Activated CD4-positive, alpha-beta memory T cell treated with anti-CD3 and anti-CD28 coated beads, Interleukin-2, amount 10 ng/mL, durations not matched to agents 7 days and 5 days (primary cell): Measurements from ENCODE around the gene SORCS2. TPM values are rescaled to one million over a fixed set of nuclear protein-coding genes. Genes with fewer than 3 reads are reported as not detected.

Experiments used
- CTCF ChIA-PET: fragments of 350-600 bp; sonication (Branson Sonifier 250); formaldehyde crosslinking; loops from one replicate; lab custom pipeline; 2021; ENCODE audit warnings: antibody characterized with exemption, inconsistent platforms; lab: Charles Lee
- POLR2A ChIA-PET: fragments of 350-600 bp; sonication (Branson Sonifier 250); formaldehyde crosslinking; loops from one replicate; lab custom pipeline; 2021; ENCODE audit warnings: antibody characterized with exemption; lab: Charles Lee
- DNase-seq: peaks from one replicate; pipeline ENCODE4 v3.0.0-alpha.2; 2020
- H3K27ac Mint-ChIP-seq: one replicate; pipeline ENCODE4 v1.8.0; 2021; ENCODE audit warnings: mild to moderate bottlenecking, mixed read lengths
- H3K27me3 Mint-ChIP-seq: one replicate; pipeline ENCODE4 v1.8.0; 2021; ENCODE audit warnings: mixed read lengths
- H3K36me3 Mint-ChIP-seq: one replicate; pipeline ENCODE4 v1.8.0; 2021; ENCODE audit warnings: low read depth, mixed read lengths
- H3K4me1 Mint-ChIP-seq: one replicate; pipeline ENCODE4 v1.8.0; 2021; ENCODE audit warnings: mixed read lengths
- H3K4me3 Mint-ChIP-seq: one replicate; pipeline ENCODE4 v1.8.0; 2021; ENCODE audit warnings: mild to moderate bottlenecking, mixed read lengths
- H3K9me3 Mint-ChIP-seq: one replicate; pipeline ENCODE4 v1.8.0; 2021; ENCODE audit warnings: mixed read lengths
- total RNA-seq, 2 experiments: library from RNA; stranded (reverse); gene quantifications; one replicate each; pipeline ENCODE4 v1.2.3, GENCODE V29; 2021

The SORCS2 gene
- total RNA-seq, 2 experiments from 2014 or later = 0.10 to 0.18 TPM

DNA sequence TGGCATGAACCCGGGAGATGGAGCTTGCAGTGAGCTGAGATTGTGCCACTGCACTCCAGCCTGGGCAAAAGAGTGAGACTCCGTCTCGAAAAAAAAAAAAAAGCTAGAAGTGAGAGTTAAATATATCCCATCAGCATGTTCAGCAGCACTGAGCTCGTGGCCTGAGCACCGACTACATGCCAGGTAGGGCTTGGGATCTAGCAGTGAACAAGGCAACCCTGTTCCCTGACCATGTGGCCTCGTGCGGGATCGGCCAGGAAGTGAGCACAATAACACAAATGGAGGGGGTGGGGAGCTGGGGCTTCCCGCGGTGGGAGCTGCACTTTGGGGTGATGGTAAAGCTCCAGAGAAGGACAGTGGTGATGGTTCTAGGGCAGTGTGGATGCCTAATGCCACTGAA lies 436.1 kb downstream of the SORCS2 start:
- no peak overlapping the region for H3K4me3 Mint-ChIP-seq
- H3K4me1 Mint-ChIP-seq = no peaks in the 10 kb centered on the region
- H3K27ac Mint-ChIP-seq = no peak overlapping the region
- no peaks in the 10 kb centered on the region for H3K9me3 Mint-ChIP-seq
- peaks cover 23% of the 10 kb centered on the region for H3K27me3 Mint-ChIP-seq
- no peaks in the 10 kb centered on the region for H3K36me3 Mint-ChIP-seq
- CTCF ChIA-PET = no interaction called here
- DNase-seq = no peak
- POLR2A ChIA-PET = no interaction called here

DNA sequence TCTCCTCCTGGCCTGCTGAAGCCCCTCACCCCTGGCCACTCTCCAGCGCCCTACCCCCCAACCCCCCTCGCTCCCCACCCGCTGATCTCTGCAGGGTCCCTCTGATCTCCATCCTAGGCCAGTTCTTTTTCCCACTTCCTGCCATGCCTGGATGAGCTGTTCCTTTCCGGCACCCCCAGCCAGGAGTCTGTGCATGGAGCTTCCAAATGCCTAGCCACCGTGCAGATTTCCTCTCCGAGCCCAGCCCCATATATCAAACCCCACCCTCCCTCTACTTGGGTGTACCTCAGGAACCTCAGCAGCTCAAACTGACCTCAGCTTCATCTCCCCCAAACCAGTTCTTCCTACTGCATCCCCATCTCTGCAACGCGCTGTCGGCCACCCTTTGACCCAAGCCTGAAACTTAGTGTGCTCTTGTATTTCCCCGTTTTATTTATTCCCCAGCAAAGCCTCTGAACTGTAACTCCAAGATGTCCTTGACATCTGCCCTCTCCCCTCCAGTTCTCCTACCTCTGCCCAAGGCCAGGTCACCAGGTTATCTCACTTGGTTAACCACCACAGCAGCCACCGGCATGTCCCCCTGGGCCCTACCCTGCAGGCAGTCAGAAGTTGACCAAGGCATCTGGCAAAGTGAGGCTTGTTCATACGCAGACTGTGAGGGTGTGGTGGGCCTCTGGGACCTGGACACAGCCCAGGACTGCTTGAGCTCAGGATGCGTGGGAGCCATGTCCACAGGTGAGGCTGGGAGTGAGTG lies 437.3 kb downstream of the SORCS2 start:
- ChIA-PET POLR2A (no interaction called here), CTCF (no interaction called here)
- Mint-ChIP-seq H3K36me3 (no peaks in the 10 kb centered on the region), H3K27ac (no peak overlapping the region), H3K4me1 (peaks cover 3% of the 10 kb centered on the region), H3K9me3 (no peaks in the 10 kb centered on the region), H3K27me3 (peaks cover 24% of the 10 kb centered on the region), H3K4me3 (no peak overlapping the region)
- no peak for DNase-seq

DNA sequence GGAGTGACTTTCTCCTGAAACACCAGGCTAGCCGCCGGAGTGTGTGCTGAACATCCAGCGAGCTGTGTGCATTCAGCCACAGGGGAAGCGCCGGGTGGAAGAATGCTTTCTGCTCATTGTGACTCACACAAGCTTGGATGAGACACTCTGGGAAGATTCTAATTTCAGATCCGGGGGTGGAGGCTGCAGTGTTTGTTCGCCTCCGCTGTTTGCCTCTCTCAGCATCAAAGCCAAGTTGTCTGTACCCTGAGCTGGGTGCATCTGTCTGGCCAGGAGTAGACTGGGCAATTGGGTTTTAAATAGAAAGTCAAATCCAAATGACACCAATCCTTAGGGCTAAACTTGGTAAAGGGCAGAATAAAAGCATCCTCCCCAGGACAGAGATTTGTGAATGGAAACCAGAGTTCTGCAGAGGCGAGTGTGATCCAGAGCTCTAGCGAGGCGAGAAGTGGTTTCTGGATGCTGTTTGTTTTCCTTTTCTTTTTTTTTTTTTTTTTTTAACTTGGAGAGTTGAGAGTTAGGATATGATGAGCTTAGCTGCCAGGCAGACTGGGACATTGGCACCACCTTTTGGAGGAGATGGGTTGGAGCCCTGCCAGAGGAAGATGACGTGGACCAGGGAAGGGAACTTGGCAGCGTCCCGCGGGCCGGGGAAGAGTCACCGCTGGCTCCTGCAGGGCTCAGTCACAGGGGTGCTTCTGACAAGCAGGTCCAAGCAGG lies 438.4 kb downstream of the SORCS2 start:
- Mint-ChIP-seq H3K27ac (no peak overlapping the region), H3K4me3 (no peak overlapping the region), H3K36me3 (no peaks in the 10 kb centered on the region), H3K4me1 (peaks cover 13% of the 10 kb centered on the region), H3K27me3 (peaks cover 22% of the 10 kb centered on the region), H3K9me3 (no peaks in the 10 kb centered on the region)
- ChIA-PET CTCF (no interaction called here), POLR2A (no interaction called here)
- DNase-seq = no peak

GRCh38 chr4:7631288-7632014 lies 439.1 kb downstream of the SORCS2 start:
- Mint-ChIP-seq H3K4me1 (peaks cover 13% of the 10 kb centered on the region), H3K4me3 (no peak overlapping the region), H3K36me3 (no peaks in the 10 kb centered on the region), H3K9me3 (no peaks in the 10 kb centered on the region), H3K27me3 (peaks cover 22% of the 10 kb centered on the region), H3K27ac (no peak overlapping the region)
- DNase-seq = no peak
- POLR2A ChIA-PET = no interaction called here
- CTCF ChIA-PET = no interaction called here

GRCh38 chr4:7632341-7632740 lies 440.0 kb downstream of the SORCS2 start:
- H3K4me3 Mint-ChIP-seq = no peak overlapping the region
- H3K27ac Mint-ChIP-seq = no peak overlapping the region
- H3K36me3 Mint-ChIP-seq = no peaks in the 10 kb centered on the region
- POLR2A ChIA-PET = no interaction called here
- H3K4me1 Mint-ChIP-seq = peaks cover 13% of the 10 kb centered on the region
- peaks cover 21% of the 10 kb centered on the region for H3K27me3 Mint-ChIP-seq
- CTCF ChIA-PET = no interaction called here
- no peak for DNase-seq
- no peaks in the 10 kb centered on the region for H3K9me3 Mint-ChIP-seq

DNA sequence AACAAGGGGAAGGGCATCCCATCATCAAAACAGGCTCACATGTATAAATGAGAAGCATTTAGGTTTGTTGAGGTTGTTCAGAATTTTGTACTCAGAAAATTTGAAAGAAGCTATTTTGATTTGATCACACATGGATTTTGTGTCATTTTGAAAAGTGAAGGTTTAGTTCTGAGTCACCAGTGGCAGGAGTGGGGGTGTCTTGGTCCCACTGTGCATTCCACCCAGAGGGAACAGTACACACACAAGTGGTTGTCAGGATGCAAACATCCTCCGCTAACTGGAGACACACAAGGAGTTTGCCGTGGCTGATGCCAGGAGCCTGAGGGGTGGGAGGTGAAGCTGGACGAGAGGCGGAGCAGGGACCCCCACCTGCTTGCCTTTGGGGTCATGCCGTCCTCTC lies 440.6 kb downstream of the SORCS2 start:
- POLR2A ChIA-PET = no interaction called here

DNA sequence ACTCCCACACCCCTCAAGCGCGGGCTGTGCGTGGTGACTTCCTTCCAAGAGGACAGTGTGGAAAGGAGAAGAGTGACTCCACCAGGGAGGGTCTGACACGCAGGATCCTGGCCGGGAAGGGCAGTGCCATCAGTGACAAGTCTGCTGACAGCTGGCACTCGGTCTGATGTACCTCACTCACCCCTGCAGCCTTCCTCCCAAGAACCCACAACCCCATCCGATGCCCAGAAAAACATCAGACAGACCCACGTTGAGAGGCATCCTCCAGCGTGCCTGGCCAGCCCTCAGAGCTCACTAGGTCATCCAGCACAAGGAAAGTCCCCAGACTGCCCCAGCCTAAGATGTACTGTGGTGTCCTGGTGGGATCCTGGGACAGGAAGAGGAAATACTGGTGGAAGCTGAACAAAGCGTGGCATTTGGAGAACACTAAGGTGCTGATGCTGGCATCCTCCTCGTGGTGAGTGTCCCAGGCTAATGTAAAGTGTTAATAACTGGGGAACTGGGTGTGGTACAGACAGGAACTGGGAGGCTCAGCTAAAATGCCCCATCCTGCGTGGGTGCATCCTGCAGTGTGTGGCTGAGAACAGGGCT lies 442.4 kb downstream of the SORCS2 start:
- H3K4me3 Mint-ChIP-seq = no peak overlapping the region
- CTCF ChIA-PET = no interaction called here
- peaks cover 13% of the 10 kb centered on the region for H3K4me1 Mint-ChIP-seq

More for the DNA sequence above, 440.6 kb downstream of the SORCS2 start:
- no peaks in the 10 kb centered on the region for H3K9me3 Mint-ChIP-seq
- peaks cover 13% of the 10 kb centered on the region for H3K4me1 Mint-ChIP-seq
- H3K27ac Mint-ChIP-seq = no peak overlapping the region
- H3K36me3 Mint-ChIP-seq = no peaks in the 10 kb centered on the region
- no peak overlapping the region for H3K4me3 Mint-ChIP-seq
- peaks cover 18% of the 10 kb centered on the region for H3K27me3 Mint-ChIP-seq
- CTCF ChIA-PET = no interaction called here
- DNase-seq = no peak

GRCh38 chr4:7635445-7636239 lies 443.3 kb downstream of the SORCS2 start:
- Mint-ChIP-seq H3K27ac (no peak overlapping the region), H3K4me3 (no peak overlapping the region), H3K4me1 (peaks cover 13% of the 10 kb centered on the region), H3K27me3 (peaks cover 18% of the 10 kb centered on the region), H3K9me3 (no peaks in the 10 kb centered on the region), H3K36me3 (no peaks in the 10 kb centered on the region)
- ChIA-PET POLR2A (no interaction called here), CTCF (no interaction called here)
- no peak for DNase-seq

More for the DNA sequence above, 442.4 kb downstream of the SORCS2 start:
- H3K27ac Mint-ChIP-seq = no peak overlapping the region
- peaks cover 18% of the 10 kb centered on the region for H3K27me3 Mint-ChIP-seq
- no peaks in the 10 kb centered on the region for H3K36me3 Mint-ChIP-seq
- no peaks in the 10 kb centered on the region for H3K9me3 Mint-ChIP-seq
- DNase-seq = no peak
- POLR2A ChIA-PET = no interaction called here

DNA sequence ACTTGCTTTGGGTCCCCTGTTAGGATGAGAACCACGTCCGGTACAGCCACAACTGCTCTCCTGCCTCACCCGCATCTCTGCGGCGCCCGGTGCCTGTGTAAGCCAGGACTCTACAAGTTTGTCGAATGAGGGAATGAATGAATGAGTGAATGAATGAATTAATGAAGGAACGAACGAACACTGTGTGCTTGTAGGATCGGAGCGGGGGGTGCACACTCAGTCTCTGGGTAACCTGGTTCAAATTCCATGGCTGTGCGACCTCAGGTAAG lies 443.8 kb downstream of the SORCS2 start:
- POLR2A ChIA-PET = no interaction called here
- Mint-ChIP-seq H3K4me1 (peaks cover 13% of the 10 kb centered on the region), H3K36me3 (no peaks in the 10 kb centered on the region), H3K9me3 (no peaks in the 10 kb centered on the region), H3K27ac (no peak overlapping the region), H3K27me3 (peaks cover 16% of the 10 kb centered on the region), H3K4me3 (no peak overlapping the region)
- no peak for DNase-seq
- CTCF ChIA-PET = no interaction called here

DNA sequence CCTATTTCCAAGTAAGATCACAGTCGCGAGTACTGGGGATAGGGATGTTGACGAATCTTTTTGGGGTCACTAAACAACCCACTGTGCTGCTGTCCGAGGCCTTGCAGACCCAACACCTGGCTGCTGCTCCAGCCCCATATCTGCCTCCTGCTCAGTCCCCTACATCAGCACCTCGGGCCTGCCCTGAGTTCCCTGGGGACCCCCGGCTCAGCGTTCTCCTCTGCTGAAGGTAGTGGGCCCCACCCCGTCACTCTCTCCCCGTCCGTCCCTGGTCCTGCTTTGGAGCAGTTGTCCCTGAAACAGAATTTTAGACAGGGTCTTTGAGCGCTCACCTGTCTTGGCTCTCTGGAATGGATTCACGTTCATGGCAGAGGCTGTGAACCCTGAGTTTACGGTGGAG lies 444.8 kb downstream of the SORCS2 start:
- ChIA-PET CTCF (no interaction called here), POLR2A (no interaction called here)
- DNase-seq = no peak
- no peak overlapping the region for H3K4me3 Mint-ChIP-seq
- H3K9me3 Mint-ChIP-seq = peaks cover 3% of the 10 kb centered on the region
- H3K27me3 Mint-ChIP-seq = peaks cover 16% of the 10 kb centered on the region
- peaks cover 13% of the 10 kb centered on the region for H3K4me1 Mint-ChIP-seq
- no peaks in the 10 kb centered on the region for H3K36me3 Mint-ChIP-seq
- no peak overlapping the region for H3K27ac Mint-ChIP-seq

DNA sequence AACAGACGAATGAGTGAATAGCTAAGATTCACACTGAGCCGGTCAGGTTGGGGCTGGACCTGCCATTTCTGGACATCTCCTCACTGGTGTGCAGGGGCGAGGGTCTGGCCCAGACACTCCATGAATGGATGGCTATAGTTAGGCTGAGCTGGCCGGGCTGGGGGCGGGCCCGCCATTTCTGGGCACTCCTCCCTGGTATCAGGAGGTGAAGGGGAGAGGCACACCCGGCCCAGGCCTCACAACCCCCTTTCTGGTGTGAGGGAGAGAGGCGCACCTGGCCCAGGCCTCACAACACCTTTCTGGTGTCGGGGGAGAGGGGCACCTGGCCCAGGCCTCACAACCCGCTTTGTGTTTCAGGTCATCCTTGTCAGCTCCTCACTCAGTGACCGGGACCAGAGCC lies 445.6 kb downstream of the SORCS2 start:
- Mint-ChIP-seq H3K4me3 (no peak overlapping the region), H3K36me3 (no peaks in the 10 kb centered on the region), H3K9me3 (peaks cover 3% of the 10 kb centered on the region), H3K27me3 (peaks cover 9% of the 10 kb centered on the region), H3K4me1 (peaks cover 13% of the 10 kb centered on the region), H3K27ac (no peak overlapping the region)
- DNase-seq = no peak
- ChIA-PET CTCF (no interaction called here), POLR2A (no interaction called here)

- Mint-ChIP-seq H3K4me1 (peaks cover 13% of the 10 kb centered on the region), H3K27me3 (peaks cover 6% of the 10 kb centered on the region), H3K27ac (no peak overlapping the region), H3K9me3 (peaks cover 3% of the 10 kb centered on the region), H3K36me3 (no peaks in the 10 kb centered on the region), H3K4me3 (no peak overlapping the region)
- no peak for DNase-seq
- CTCF ChIA-PET = no interaction called here
- POLR2A ChIA-PET = no interaction called here
These were observed 446.2 kb downstream of the SORCS2 start for GRCh38 chr4:7638489-7638888.
